T-helper 1 cell treated with Interleukin-12 subunit alpha and Interleukin-12 subunit beta and Interleukin-4 antibody, amounts not matched to agents 30 ng/mL and 1 ng/mL, for 36 hours (primary cell): Measurements from ENCODE around the gene RNF8. TPM values are rescaled to one million over a fixed set of nuclear protein-coding genes. Genes with fewer than 3 reads are reported as not detected.

Source experiments
- intact Hi-C: fragments of 100-400 bp; cut with micrococcal nuclease; formaldehyde crosslinking; loops from one replicate; pipeline ENCODE4 v1.15.1; 2024
- total RNA-seq: library from RNA; stranded (reverse); gene quantifications from 2 replicates; pipeline ENCODE4 v1.2.3, GENCODE V29; 2022

The RNF8 gene
- total RNA-seq, 1 donor from 2014 or later: 27.2 TPM

GRCh38 chr6:37435816-37436215, 82.0 kb downstream of the RNF8 start:
- intact Hi-C loops: loop anchor here (10.0 kb wide), 2 partner anchors 451 to 841 kb away; partner anchors contain the start of genes MTCH1 and SRSF3

- intact Hi-C loops: loop anchor here (10.0 kb wide), 2 partner anchors 454 to 844 kb away; partner anchors contain the start of genes MTCH1 and SRSF3
Observed at GRCh38 chr6:37438930-37439329, 85.1 kb downstream of the RNF8 start.

- intact Hi-C loops: loop anchor here (1.0 kb wide), 1 partner anchor 7 kb away; no protein-coding TSS in a partner anchor
Observed at GRCh38 chr6:37441651-37442050, 87.9 kb downstream of the RNF8 start.

GRCh38 chr6:37442416-37443215, 88.8 kb downstream of the RNF8 start:
- intact Hi-C loops: loop anchor here (1.0 kb wide), 2 partner anchors 8 to 61 kb away; no protein-coding TSS in a partner anchor

GRCh38 chr6:37443216-37443542, 89.4 kb downstream of the RNF8 start:
- intact Hi-C loops: loop anchor here (1.0 kb wide), 1 partner anchor 62 kb away; no protein-coding TSS in a partner anchor

Other genes with a start within 250 kb of the RNF8 start
- gene PIM1, start 183.8 kb upstream of the RNF8 start, total RNA-seq: 635 and 642 TPM in 2 replicates
- 26.8 and 28.0 TPM in 2 replicates for gene TBC1D22B, start 96.2 kb upstream of the RNF8 start, total RNA-seq
- gene TMEM217, start 95.8 kb upstream of the RNF8 start, total RNA-seq: 8.0 TPM in 2 replicates
- gene CMTR1, start 79.2 kb downstream of the RNF8 start, total RNA-seq: 86.6 and 88.0 TPM in 2 replicates
- gene CCDC167, start 145.9 kb downstream of the RNF8 start, total RNA-seq: 69.4 and 73.3 TPM in 2 replicates